22Rv1 (cell line): Measurements from ENCODE around the gene DISP2.

ENCODE experiments used
- H3K27ac ChIP-seq: fragments of 450-650 bp; 2 replicates; pipeline ENCODE4 v1.5.1; 2017
- ZFX ChIP-seq: fragments of 450-650 bp; IDR thresholded peaks from 2 replicates; pipeline ENCODE4 v1.6.1; 2017; ENCODE audit warnings: antibody characterized with exemption, borderline replicate concordance
- TF ChIP-seq, protein P1 (sequence below): fragments of 450-650 bp; IDR thresholded peaks from 2 replicates; pipeline ENCODE4 v1.5.1; 2017; ENCODE audit warnings: mild to moderate bottlenecking

DISP2 gene

DNA sequence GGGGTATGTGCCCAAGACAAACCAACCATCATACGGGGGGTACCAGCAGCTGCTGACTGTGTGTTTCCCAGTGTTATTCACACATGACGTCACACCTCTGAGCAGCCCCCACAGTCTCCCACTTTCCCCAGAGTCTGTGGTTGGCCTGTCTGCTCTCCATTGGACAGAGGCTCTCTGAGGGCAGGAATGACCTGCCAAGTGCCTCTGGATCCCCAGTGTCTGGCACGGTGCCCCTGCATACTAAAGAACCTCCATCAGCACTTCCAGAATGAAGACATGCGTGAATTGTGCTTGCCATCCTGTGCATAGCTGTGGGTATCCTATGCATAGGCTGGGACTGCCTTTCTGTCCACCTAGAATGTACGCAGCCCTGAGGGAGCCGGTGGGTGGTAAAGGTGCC is 13.8 kb upstream of the DISP2 start:
- H3K27ac ChIP-seq, result no peak overlapping the region
- TF ChIP-seq ZFX, result no peak
- TF ChIP-seq, protein P1, sequence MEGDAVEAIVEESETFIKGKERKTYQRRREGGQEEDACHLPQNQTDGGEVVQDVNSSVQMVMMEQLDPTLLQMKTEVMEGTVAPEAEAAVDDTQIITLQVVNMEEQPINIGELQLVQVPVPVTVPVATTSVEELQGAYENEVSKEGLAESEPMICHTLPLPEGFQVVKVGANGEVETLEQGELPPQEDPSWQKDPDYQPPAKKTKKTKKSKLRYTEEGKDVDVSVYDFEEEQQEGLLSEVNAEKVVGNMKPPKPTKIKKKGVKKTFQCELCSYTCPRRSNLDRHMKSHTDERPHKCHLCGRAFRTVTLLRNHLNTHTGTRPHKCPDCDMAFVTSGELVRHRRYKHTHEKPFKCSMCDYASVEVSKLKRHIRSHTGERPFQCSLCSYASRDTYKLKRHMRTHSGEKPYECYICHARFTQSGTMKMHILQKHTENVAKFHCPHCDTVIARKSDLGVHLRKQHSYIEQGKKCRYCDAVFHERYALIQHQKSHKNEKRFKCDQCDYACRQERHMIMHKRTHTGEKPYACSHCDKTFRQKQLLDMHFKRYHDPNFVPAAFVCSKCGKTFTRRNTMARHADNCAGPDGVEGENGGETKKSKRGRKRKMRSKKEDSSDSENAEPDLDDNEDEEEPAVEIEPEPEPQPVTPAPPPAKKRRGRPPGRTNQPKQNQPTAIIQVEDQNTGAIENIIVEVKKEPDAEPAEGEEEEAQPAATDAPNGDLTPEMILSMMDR, result no peak

DNA sequence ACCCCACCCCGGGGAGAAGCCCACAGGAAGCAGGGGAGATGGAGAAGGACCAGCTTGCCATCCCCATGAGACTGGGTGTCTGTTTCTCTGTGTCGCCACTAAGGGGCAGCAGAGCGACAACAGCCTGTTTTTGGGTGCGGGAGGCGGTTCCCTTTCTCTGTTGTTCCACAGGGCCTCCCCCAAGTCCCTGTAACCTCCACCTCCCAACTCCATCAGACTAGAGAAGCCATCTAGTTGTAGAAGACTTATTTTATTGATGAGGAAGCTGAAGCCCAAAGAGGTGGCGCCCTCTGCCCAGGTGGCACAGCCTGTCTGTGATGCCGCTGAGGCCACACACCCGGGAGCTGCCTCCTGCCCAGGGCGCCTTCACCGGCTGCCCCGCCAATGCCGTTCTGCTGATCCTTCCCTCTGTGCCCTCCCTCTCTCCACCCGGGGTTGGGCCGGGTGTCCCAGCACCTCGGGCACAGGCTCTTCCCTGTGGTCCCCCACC is 13.3 kb upstream of the DISP2 start:
- H3K27ac ChIP-seq, result no peak overlapping the region; the same call in 1 of the 2 replicates

DNA sequence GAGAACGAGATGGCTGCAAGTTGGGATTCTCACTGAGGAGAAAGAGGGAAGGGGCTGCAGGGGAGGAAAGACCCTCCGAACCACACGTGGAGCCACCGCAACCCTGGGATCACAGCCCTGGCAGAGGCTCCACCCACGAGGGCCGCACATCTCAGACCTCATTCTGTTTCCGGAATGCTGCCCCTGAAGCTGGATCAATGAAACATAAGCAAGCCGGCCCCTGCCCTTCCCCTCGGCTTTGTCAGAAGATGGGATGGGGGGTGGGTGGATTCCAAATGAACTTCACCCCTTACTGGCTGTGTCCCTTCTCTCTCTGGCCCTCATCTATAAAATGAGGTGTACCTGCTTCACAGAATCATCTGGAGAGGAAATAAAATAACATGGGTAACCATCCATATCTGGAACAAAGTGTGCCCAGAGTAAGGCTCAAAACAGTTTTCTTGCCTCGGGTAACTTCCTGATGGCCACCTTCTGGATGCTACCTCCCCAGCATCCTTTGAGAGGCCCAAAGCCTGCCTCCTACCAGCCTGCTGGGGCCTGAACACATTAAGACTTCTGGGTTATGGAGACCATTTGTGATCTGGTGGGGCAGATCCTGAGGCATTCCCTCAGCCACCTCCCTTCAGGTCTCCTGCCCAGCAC is 12.7 kb upstream of the DISP2 start:
- H3K27ac ChIP-seq, result peak overlapping the region; percentile 28; the same call in 1 of the 2 replicates
- no peak for TF ChIP-seq ZFX
- TF ChIP-seq, protein P1, result no peak

More for the DNA sequence above, 13.3 kb upstream of the DISP2 start:
- no peak for TF ChIP-seq ZFX
- TF ChIP-seq, protein P1, result peak; percentile 93

DNA sequence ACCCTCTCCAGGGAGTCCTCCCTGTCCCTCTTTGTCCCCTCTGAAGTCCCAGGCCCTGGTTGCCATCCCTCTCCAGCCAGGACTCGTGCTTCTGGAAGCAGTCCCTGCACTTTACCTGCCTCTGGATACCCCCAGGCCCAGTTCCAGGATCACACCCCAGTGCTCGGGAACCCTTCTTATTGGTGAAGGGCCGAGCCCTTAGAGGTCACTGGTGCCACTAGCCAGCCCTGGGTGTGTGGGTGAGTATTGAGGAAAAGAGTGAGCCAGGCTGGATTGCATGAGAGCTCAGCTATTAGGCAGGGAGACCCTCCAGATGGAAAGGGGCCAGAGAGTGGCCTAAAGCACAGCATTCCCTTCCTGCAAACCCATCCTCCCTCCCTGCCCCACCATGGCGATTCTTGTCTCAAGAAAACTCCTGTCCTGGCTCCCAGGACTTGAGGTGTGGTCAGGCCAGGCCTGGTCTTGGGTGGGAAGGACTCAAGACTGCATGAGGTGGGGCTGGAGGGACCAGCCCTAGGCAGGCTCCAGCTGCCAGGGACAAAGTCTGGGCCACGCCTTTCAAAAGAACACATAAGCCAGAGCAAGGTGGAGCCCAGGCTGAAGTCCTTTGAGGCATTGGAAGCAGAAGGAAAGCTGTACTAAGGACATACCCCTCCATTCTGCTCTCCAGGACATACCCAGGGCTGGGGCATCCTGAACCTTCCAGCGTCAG is 12.0 kb upstream of the DISP2 start:
- peak overlapping the region; percentile 28; the same call in 1 of the 2 replicates for H3K27ac ChIP-seq
- TF ChIP-seq ZFX, result no peak
- TF ChIP-seq, protein P1, result no peak

DNA sequence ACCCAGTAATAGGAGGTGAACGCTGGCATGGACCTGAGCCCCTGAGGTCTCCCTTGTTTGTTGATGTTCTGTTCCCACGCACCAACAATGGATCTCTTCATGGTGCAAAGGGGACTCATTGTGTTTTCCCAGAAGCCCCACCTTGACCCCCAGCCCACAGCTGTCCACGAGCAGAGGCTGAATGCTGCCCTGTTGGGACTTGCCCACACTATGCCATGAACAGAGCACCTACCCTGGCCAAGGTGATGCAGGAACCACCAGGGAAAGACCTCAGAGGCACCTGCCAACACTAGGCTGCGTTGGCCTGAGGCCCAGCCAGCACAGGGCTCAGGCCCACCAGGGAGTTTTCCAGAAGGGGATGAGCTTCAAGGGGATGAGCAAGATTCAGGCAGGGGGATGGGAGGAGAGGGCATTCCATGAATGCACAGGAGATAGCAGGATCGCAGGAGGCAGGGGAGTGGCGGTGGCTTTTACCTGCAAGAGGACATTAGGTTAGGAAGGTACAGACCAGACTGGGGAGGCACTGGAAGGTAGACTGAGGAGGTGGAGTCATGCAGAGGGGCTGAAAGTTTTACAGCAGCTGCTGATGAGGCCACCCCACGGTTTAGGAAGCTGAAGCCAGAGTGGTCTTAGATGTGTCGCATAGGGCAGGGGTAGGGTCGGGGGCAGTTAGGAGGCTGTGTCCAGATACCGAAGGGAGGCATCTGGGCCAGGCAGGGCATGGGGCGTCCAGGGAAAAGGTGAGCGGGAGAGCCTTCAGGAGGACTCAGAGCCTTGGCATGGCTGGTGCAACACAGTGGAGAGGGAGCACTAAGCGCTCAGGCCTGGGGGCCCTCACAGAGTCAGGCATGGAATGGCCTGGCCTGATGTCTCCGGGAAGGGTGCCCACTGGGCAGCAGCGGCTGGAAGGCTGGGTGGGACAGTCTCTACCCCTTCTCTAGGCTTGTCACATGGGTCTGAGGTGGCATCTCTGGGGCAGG is 11.2 kb upstream of the DISP2 start:
- TF ChIP-seq, protein P1, result no peak
- no peak for TF ChIP-seq ZFX
- no peak overlapping the region for H3K27ac ChIP-seq

DNA sequence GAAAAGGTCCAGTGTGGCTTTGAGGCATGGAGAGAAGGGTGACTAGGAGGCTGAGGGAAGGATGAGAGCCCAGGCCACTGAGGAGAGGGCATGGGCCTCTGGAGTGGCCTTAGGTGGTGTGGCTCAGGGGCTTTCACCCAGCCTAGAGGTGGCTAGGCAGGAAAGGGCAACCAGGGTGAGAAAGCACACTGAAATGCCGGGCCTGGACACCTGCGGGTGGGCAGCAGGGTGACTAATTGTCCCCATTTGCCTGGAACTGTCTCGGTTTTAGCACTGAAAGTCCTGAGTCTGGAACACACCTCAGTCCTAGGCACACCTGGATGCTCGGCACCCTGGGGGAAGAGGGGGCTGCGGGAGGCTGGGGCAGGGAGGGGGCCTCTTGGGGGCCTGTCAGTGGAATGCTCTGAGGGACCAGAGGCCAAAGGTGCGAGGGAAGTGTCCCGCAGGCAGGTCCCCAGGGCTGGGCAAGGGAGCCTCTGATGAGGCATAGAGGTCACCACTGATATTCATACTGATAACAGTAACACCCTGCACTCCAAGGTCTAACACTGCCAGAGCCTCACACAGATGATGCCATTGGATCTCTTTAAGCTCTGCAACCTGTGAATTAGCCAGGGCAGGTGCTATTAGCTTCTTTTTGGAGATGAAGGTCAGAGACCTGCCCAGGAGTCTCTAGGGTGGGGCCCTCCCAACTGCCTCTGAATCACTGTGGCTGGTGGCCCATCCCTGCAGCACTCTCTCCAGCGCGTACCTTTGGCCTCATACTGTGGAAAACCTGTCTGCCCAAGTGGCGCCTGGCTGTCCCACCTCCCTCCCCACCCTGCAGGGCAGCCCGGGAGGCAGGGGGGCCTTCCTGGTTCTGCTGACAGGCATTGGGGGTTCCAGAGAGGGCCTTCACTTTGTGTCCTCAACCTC is 10.2 kb upstream of the DISP2 start:
- TF ChIP-seq, protein P1, result no peak
- TF ChIP-seq ZFX, result no peak

More for the DNA sequence above, 10.2 kb upstream of the DISP2 start:
- no peak overlapping the region for H3K27ac ChIP-seq
